Body of pancreas (tissue), 4 donors: ENCODE data around the gene DIS3L2. TPM values are rescaled to one million over a fixed set of nuclear protein-coding genes. Genes with fewer than 3 reads are reported as not detected.

Experiments used
- ATAC-seq: fragments of 150-250 bp; one replicate; pipeline ENCODE4 v1.9.1; 2016
- DNase-seq, 4 donors: peaks; one replicate each; pipeline ENCODE4 v3.0.0-alpha.2; 2019
- H3K27ac ChIP-seq, 4 donors: fragments of 200-600 bp; sonication (generic); 1 replicate in 3 of 4; 2 replicates in 1 of 4; pipeline versions ENCODE4 v1.5.1 to v1.6.1; 2016 to 2019; ENCODE audit warnings: mild to moderate bottlenecking in 1 of 4, mixed read lengths in 1 of 4, moderate library complexity in 1 of 4
- H3K27me3 ChIP-seq, 2 donors: fragments of 200-600 bp; sonication (generic); one replicate each; pipeline ENCODE4 v1.6.0; 2016; ENCODE audit warnings: mild to moderate bottlenecking in 1 of 2
- H3K36me3 ChIP-seq, 2 donors: fragments of 200-600 bp; sonication (generic); replicated peaks in 1 of 2; 2 replicates each; pipeline ENCODE4 v1.5.1; 2016; ENCODE audit warnings: low read depth in 2 of 2; ENCODE audit not compliant: insufficient read depth in 1 of 2
- H3K4me1 ChIP-seq: fragments of 200-600 bp; sonication (generic); one replicate; pipeline ENCODE4 v1.6.0; 2016
- H3K4me3 ChIP-seq, 2 donors: fragments of 200-600 bp; sonication (generic); 1 replicate in 1 of 2; 2 replicates in 1 of 2; pipeline ENCODE4 v1.5.1; 2016 to 2019
- H3K9me3 ChIP-seq, 3 donors: fragments of 200-600 bp; sonication (generic); 1 replicate in 2 of 3; 2 replicates in 1 of 3; pipeline ENCODE4 v1.5.1; 2016
- CTCF ChIP-seq, 7 experiments: fragments of 450-650 bp in 4 of 7; fragments of 200-600 bp in 3 of 7; sonication (generic) in 3 of 7; IDR thresholded peaks; one replicate each; pipeline ENCODE4 v1.5.1; 2016 to 2019; ENCODE audit warnings: antibody characterized with exemption in 7 of 7
- POLR2A ChIP-seq, 3 donors: fragments of 450-650 bp; IDR thresholded peaks; one replicate each; pipeline ENCODE4 v1.6.1; 2016; ENCODE audit warnings: antibody characterized with exemption in 3 of 3, mild to moderate bottlenecking in 2 of 3
- WGBS, 2 donors: methylation state at CpG; one replicate each; pipeline ENCODE4 v1.1.5; 2017; 5-methylcytosine and 5-hydroxymethylcytosine counted together
- intact Hi-C: fragments of 100-400 bp; cut with DNase I; formaldehyde crosslinking; loops from one replicate; pipeline ENCODE4 v1.15.1; 2023
- total RNA-seq, 2 donors: library from RNA; depleted of rRNA; stranded (reverse); fragments of >200 nt; gene quantifications; one replicate each; pipeline ENCODE4 v1.1.0, GENCODE V29; 2016

The DIS3L2 gene
- total RNA-seq, 2 donors from 2014 or later: 27.8 to 113 TPM

- peaks cover 0 to 31% of the 10 kb centered on the region in 2 donors for H3K27me3 ChIP-seq
- 8 to 50% methylated on average over 13 to 68 of the region's 73 CpGs for WGBS, 2 donors
These were observed 390.4 kb downstream of the DIS3L2 start for GRCh38 chr2:232351686-232352510.

GRCh38 chr2:232352511-232353091 lies 391.1 kb downstream of the DIS3L2 start:
- intact Hi-C loops: no loop called here
- ATAC-seq: no peak
- Histone ChIP-seq H3K4me3 (no peak overlapping the region), H3K4me1 (peaks cover 20% of the 10 kb centered on the region), H3K36me3 (no peaks in the 10 kb centered on the region), H3K27ac (no peak overlapping the region), H3K27me3 (peaks cover 0 to 31% of the 10 kb centered on the region in 2 donors), H3K9me3 (no peaks in the 10 kb centered on the region)
- 42% methylated on average over 35 of the region's 39 CpGs; no CpG with 5 or more reads in 1 of the 2 donors for WGBS, 2 donors
- no peak for DNase-seq
- no peak for TF ChIP-seq CTCF (IDR thresholded peaks at IDR 0.05)
- no peak for TF ChIP-seq POLR2A (IDR thresholded peaks at IDR 0.05)

More at GRCh38 chr2:232351686-232352510, 390.4 kb downstream of the DIS3L2 start:
- DNase-seq (no peak), ATAC-seq (no peak)
- intact Hi-C loops: no loop called here
- Histone ChIP-seq H3K36me3 (no peaks in the 10 kb centered on the region), H3K9me3 (no peaks in the 10 kb centered on the region), H3K4me3 (no peak overlapping the region), H3K4me1 (peaks cover 20% of the 10 kb centered on the region), H3K27ac (no peak overlapping the region)
- TF ChIP-seq POLR2A (IDR thresholded peaks at IDR 0.05) (no peak), CTCF (IDR thresholded peaks at IDR 0.05) (no peak)

- Histone ChIP-seq H3K27me3 (peaks cover 0 to 31% of the 10 kb centered on the region in 2 donors), H3K4me1 (peaks cover 20% of the 10 kb centered on the region), H3K27ac (no peak overlapping the region), H3K9me3 (no peaks in the 10 kb centered on the region), H3K36me3 (no peaks in the 10 kb centered on the region), H3K4me3 (no peak overlapping the region)
- intact Hi-C loops: no loop called here
- 80 to 81% methylated on average over 2 to 8 of the region's 8 CpGs for WGBS, 2 donors
- DNase-seq (no peak), ATAC-seq (no peak)
- TF ChIP-seq CTCF (IDR thresholded peaks at IDR 0.05) (no peak), POLR2A (IDR thresholded peaks at IDR 0.05) (no peak)
These were observed 391.6 kb downstream of the DIS3L2 start for GRCh38 chr2:232353096-232353495.

GRCh38 chr2:232353660-232354059 lies 392.1 kb downstream of the DIS3L2 start:
- no peak for TF ChIP-seq POLR2A (IDR thresholded peaks at IDR 0.05)
- no peak for TF ChIP-seq CTCF (IDR thresholded peaks at IDR 0.05)
- no peak for DNase-seq
- Histone ChIP-seq H3K27ac (no peak overlapping the region), H3K9me3 (no peaks in the 10 kb centered on the region), H3K27me3 (peaks cover 0 to 31% of the 10 kb centered on the region in 2 donors), H3K4me3 (no peak overlapping the region), H3K4me1 (peaks cover 20% of the 10 kb centered on the region), H3K36me3 (no peaks in the 10 kb centered on the region)
- intact Hi-C loops: no loop called here
- no peak for ATAC-seq
- WGBS, 2 donors: 78 to 82% methylated on average over 6 to 7 of the region's 7 CpGs
